ENCODE results near the gene TIA1.
"Not testable (repeated sequence)": the region's sequence is repeated elsewhere in the genome, so short reads cannot be mapped to it uniquely, and the experiment has no call there.

DNA sequence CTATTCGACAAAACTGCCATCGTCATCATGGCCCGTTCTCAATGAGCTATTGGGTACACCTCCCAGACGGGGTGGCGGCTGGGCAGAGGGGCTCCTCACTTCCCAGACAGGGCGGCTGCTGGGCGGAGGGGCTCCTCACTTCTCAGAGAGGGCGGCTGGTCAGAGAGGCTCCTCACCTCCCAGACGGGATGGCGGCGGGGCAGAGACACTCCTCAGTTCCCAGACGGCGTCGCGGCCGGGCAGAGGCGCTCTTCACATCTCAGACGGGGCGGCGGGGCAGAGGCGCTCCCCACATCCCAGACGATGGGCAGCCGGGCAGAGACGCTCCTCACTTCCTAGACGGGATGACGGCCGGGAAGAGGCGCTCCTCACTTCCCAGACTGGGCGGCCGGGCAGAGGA is 18.5 kb upstream of the TIA1 start:
- TF ChIP-seq, protein P1, sequence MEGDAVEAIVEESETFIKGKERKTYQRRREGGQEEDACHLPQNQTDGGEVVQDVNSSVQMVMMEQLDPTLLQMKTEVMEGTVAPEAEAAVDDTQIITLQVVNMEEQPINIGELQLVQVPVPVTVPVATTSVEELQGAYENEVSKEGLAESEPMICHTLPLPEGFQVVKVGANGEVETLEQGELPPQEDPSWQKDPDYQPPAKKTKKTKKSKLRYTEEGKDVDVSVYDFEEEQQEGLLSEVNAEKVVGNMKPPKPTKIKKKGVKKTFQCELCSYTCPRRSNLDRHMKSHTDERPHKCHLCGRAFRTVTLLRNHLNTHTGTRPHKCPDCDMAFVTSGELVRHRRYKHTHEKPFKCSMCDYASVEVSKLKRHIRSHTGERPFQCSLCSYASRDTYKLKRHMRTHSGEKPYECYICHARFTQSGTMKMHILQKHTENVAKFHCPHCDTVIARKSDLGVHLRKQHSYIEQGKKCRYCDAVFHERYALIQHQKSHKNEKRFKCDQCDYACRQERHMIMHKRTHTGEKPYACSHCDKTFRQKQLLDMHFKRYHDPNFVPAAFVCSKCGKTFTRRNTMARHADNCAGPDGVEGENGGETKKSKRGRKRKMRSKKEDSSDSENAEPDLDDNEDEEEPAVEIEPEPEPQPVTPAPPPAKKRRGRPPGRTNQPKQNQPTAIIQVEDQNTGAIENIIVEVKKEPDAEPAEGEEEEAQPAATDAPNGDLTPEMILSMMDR (IDR thresholded peaks at IDR 0.05) = not testable (repeated sequence)
- not testable (repeated sequence) for TF ChIP-seq POLR2A (IDR thresholded peaks at IDR 0.05)

All from heart left ventricle (tissue), 13 donors.